A673 (cell line): ENCODE results near the gene MLXIP.

Experiments used
- EZH2 ChIP-seq: fragments of 200-600 bp; sonication (generic); IDR thresholded peaks from 2 replicates; pipeline ENCODE4 v1.6.1; 2017; ENCODE audit warnings: borderline replicate concordance, low read depth, mild to moderate bottlenecking, mixed read lengths, antibody characterized with exemption, low read length; ENCODE audit not compliant: poor library complexity, severe bottlenecking
- TF ChIP-seq, protein P1 (sequence below): fragments of 300-800, 200-600 bp; sonication (generic); conservative IDR thresholded peaks from 2 replicates; pipeline ENCODE4 v1.5.1; 2017; ENCODE audit warnings: low read depth, mild to moderate bottlenecking, antibody characterized with exemption, low read length, moderate library complexity, mixed read lengths

DNA sequence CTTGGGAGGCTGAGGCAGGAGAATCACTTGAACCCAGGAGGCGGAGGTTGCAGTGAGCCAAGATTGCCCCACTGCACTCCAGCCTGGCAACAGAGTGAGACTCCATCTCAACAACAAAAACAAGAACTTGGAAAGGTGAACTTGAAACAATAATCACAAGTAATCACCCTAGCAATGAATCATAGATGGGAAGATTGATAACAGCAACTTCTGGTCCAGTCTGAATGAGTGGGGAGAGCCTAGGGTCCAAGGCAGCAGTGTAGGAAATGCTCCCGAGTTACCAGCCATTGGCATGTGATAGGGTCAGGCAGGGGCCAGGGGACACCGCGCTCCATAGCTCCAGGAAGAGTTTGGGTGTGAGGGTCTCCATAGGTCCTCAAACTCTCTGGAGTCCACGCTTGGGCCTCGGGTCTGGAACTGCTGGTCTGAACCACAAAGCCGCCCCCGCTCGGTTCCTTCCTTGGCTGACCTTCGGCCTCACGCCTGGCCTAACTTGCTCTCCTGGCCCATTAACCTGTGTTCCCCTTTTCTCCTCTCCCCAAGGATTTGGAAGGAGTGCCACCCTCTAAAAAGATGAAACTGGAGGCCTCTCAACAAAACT lies 19.9 kb upstream of the MLXIP start:
- TF ChIP-seq, protein P1, sequence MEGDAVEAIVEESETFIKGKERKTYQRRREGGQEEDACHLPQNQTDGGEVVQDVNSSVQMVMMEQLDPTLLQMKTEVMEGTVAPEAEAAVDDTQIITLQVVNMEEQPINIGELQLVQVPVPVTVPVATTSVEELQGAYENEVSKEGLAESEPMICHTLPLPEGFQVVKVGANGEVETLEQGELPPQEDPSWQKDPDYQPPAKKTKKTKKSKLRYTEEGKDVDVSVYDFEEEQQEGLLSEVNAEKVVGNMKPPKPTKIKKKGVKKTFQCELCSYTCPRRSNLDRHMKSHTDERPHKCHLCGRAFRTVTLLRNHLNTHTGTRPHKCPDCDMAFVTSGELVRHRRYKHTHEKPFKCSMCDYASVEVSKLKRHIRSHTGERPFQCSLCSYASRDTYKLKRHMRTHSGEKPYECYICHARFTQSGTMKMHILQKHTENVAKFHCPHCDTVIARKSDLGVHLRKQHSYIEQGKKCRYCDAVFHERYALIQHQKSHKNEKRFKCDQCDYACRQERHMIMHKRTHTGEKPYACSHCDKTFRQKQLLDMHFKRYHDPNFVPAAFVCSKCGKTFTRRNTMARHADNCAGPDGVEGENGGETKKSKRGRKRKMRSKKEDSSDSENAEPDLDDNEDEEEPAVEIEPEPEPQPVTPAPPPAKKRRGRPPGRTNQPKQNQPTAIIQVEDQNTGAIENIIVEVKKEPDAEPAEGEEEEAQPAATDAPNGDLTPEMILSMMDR, result no peak
- TF ChIP-seq EZH2, result no peak
